GM23338 (cell line): Measurements from ENCODE around the gene ZNRF2.

Source experiments
- CREB1 ChIP-seq: fragments of 250-450 bp; sonication (Bioruptor Pico); IDR thresholded peaks from 2 replicates; pipeline ENCODE4 v1.5.0; 2020; ENCODE audit warnings: low read depth, mild to moderate bottlenecking, moderate library complexity
- EZH2 ChIP-seq: fragments of 200-600 bp; sonication (generic); IDR thresholded peaks from one replicate; pipeline ENCODE4 v1.8.0; 2017; ENCODE audit warnings: antibody characterized with exemption, mild to moderate bottlenecking, low read depth; ENCODE audit not compliant: unreplicated experiment
- POLR2AphosphoS5 ChIP-seq: IDR thresholded peaks from 2 replicates; pipeline ENCODE4 v1.6.1; 2016; ENCODE audit warnings: antibody characterized with exemption, low read depth
- ZNF331 ChIP-seq: fragments of 250-450 bp; sonication (Bioruptor Pico); IDR thresholded peaks from 2 replicates; pipeline ENCODE4 v1.5.0; 2020; ENCODE audit warnings: low read depth, mild to moderate bottlenecking, moderate library complexity
- TF ChIP-seq, protein P1 (sequence below), 2 experiments: fragments of 200-600 bp in 1 of 2; sonication (generic) in 1 of 2; conservative IDR thresholded peaks; 2 replicates each; pipeline versions ENCODE4 v1.5.1 to v1.6.1; 2016 to 2017; ENCODE audit warnings: antibody characterized with exemption in 2 of 2, low read depth in 2 of 2, mild to moderate bottlenecking in 2 of 2, moderate library complexity in 1 of 2

DNA sequence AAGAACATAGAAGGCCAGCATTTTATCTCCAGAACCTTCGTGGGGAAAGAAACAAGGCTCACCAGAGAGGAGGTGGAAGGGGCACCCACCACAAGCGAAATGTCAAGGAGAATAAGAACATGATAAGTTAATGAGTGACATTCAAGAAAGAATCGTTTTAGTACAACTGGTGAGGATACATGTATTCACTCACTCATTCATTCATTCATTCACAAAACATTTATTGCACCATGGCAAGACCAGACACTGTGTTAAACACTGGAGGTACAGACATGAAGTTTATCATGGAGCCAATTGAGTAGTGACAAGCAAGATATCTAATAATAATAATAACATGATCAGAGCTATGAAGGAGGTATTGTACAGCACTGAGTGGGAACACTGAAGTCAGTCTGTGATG is 1.7 kb upstream of the ZNRF2 start:
- TF ChIP-seq, protein P1, sequence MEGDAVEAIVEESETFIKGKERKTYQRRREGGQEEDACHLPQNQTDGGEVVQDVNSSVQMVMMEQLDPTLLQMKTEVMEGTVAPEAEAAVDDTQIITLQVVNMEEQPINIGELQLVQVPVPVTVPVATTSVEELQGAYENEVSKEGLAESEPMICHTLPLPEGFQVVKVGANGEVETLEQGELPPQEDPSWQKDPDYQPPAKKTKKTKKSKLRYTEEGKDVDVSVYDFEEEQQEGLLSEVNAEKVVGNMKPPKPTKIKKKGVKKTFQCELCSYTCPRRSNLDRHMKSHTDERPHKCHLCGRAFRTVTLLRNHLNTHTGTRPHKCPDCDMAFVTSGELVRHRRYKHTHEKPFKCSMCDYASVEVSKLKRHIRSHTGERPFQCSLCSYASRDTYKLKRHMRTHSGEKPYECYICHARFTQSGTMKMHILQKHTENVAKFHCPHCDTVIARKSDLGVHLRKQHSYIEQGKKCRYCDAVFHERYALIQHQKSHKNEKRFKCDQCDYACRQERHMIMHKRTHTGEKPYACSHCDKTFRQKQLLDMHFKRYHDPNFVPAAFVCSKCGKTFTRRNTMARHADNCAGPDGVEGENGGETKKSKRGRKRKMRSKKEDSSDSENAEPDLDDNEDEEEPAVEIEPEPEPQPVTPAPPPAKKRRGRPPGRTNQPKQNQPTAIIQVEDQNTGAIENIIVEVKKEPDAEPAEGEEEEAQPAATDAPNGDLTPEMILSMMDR (conservative IDR thresholded peaks at IDR 0.05; ENCODE audit: low read depth in 2 of 2): no peak
- TF ChIP-seq ZNF331 (CRISPR knock-in tag) (no peak), EZH2 (no peak), POLR2AphosphoS5 (no peak), CREB1 (CRISPR knock-in tag) (no peak)
